Measurements from ENCODE around the gene ACER2. TPM values are rescaled to one million over a fixed set of nuclear protein-coding genes. Genes with fewer than 3 reads are reported as not detected.
"Not testable (repeated sequence)": the region's sequence is repeated elsewhere in the genome, so short reads cannot be mapped to it uniquely, and the experiment has no call there.

ACER2 gene
- total RNA-seq, 1 experiment from 2014 or later = 2.3 TPM

DNA sequence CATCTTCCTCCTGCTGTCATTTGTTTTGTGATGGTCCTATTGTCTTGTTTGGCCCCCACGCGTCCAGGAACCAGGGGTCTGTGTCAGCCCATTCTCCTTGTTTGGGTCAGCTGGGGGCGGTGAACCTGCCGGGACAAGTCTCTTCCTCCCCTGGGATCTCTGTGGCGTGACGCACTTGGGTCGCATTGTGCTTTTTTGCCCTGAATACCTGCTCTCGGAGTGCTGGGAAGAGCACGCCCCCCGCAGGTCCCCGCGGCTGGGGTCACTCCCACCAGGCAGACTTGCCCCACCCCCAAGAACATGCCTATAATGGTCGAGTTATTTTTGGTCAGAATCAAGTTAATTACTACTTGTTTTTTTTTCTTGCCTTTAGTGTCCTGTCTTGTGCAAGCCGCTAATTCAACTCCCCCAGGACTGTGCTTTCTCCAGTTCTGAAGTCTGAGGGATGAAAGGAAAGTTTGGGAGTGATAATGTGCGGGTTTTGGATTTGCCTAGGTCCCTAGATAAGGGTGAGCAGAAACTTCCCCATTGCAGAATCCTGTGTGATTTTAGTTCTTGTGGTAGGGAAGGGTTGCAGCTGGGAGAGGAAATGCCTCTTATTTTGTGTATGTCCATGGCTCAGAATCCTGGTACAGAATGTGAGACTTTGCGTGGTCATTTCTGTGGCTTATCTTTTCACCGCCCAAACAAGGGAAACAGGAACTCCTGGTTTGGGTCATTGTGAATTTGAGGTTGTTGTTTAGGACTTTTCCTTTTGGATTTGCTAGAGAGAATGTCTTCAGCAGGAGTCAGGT, 789 bp downstream of the ACER2 start:
- DNase-seq (ENCODE audit: low read depth) = peak; percentile 8

DNA sequence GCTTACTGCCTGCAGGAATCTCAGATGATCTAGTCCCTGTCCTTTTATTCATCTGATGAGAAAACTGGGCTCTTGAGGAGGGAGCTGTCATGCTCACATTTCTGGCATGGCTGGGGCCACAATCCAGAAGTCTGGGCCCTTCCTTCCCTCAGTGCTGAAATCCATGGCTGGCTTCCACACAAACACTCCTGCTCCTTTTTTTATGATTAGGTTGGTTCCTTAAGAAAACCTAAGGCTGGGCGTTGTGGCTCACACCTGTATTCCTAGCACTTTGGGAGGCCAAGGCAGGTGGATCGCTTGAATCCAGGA, 1.3 kb downstream of the ACER2 start:
- no peak for DNase-seq (ENCODE audit: low read depth)

DNA sequence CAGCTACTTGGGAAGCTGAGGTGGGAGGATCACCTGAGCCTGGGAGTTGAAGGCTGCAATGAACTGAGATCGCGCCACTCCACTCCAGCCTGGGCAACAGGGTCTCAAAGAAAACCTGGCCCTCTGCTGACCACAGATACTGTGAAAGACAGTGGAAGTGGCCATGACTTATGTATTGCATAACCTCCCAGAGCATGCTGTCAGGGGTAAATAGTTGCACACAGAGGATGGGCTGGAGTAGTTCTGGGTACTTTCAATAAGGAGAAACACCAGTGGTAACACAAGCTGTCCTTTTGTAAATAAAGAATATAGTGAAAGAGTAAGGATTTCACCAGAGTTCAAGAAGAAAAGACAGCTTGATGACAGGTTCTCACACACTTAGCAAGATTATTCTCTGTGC, 1.8 kb downstream of the ACER2 start:
- DNase-seq (ENCODE audit: low read depth) = no peak

DNA sequence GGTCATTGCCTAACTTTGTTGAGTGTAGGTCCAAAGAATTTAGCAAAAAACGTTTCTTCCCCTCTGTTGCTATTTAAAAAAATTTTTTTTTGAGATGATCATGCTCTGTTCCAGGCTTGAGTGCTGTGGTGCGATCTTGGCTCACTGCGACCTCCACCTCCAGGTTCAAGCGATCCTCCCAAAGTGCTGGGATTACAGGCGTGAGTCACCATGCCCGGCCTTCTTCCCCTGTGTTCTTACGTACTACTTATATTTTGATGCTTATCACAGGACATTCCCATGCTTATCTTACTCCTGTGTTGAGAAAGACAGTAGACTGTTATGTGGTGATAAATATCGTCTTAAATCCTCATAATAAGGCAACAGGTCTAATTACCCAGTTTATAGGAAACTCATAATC, 2.5 kb downstream of the ACER2 start:
- DNase-seq (ENCODE audit: low read depth) = no peak

DNA sequence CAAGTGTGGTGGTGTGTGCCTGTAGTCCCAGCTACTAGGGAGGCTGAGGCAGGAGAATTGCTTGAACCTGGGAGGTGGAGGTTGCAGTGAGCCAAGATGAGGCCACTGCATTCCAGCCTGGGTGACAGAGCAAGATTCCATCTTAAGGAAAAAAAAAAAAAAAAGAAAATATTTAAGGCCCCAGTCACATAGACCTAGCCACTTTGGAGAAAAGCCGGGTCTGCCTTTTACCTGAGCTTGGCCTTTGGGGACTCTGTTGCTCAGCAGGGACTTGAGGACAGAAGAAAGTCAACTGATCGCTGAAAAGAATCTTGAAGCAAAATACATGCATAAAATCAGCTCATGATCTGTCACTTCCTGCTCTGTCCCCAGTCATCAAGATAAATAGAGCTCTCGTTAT, 4.6 kb downstream of the ACER2 start:
- DNase-seq (ENCODE audit: low read depth) = not testable (repeated sequence)

DNA sequence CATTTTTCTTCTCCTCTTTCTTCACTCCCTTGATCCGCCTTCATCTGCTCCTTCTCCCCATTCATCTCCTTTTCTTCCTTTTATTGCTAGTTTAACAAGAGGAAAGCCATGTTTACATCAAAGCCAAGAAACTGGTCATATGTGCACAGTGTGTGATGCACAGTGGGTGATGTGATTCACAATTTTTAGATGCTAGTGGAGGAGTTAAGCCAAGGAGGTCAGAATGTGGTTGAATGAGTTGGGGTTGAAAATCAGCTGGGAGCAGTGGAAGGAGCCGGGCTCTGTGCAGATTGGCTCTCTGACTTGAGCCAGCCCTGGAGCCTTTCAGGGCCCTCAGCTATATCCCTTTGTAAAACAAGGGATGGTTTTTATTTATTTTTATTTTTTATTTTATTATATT, 7.3 kb downstream of the ACER2 start:
- DNase-seq (ENCODE audit: low read depth) = no peak

DNA sequence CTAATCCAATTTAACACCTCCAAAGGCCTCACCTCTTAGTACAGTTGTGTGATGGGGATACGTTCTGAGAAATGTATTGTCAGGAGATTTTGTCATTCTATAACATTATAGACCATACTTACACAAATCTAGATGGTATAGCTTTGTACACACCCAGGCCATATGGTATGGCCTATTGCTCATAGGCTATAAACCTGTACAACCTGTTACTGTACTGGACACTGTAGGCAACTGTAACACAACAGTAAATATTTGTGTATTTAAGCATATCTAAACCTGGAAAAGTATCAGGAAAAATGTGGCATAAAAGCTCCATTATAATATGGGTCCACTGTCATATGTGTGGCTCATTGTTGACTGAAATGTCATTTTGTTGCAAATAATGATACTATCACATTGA, 12.1 kb downstream of the ACER2 start:
- no peak for DNase-seq (ENCODE audit: low read depth)

DNA sequence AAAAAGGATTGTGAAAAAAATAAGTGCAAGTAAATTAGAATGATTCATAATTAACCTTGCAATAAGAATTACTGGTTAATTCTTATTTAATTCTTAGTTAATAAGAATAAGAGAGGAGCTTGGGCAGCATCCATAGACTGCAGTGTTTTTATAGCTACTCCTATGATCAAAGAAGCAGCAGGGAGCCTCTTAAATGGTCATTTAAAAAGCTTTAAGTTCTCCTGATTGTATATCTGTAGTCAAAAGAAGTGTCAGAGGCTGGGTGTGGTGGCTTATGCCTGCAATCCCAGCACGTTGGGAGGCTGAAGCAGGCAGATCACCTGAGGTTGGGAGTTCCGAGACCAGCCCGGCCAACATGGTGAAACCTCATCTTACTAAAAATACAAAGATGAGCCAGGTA, 14.4 kb downstream of the ACER2 start:
- no peak for DNase-seq (ENCODE audit: low read depth)

DNA sequence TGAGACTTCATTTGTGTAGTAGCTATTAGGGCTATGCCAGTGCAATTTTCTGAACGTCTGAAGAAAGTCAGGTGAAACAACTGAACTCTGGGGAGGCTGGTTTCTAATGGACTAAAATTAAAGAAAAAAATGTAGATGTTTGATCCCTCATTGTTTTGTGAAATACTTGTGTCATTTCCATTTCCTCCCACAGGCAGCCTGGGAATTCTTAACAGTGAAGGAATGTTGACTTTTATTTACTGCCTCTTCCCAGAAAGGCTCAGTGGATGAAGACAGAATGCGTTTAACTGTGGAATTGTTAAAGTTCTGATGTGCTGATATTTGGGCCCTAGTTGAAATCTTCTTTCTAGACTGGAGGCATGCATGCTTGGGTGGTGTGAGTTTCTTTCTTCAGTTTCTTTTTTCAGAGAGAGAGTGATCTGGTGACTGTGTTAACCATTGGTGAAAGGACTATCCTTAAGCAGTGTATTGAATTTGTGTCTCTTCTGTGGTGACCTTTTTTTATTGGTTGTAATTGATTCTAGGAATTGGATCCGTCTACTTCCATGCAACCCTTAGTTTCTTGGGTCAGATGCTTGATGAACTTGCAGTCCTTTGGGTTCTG, 15.5 kb downstream of the ACER2 start:
- no peak for DNase-seq (ENCODE audit: low read depth)

DNA sequence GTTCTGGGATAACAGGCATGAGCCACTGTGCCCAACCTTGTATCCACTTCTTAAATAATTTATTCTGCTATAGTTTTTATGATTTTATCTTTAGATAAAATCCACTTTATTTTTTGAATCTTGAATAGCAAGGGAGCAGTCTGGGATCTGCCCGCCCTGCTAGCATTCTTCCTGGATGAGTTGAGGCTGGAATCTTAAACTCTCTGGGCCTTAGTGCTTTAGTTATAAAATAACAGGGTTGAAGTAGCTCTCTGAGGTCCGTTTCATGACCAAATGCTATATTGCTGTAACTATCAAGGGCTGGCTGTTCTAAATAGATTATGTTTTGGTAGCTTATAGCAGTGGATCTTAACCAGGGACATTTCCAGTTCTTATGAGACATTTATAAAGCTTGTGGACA, 20.8 kb downstream of the ACER2 start:
- DNase-seq (ENCODE audit: low read depth) = no peak

DNA sequence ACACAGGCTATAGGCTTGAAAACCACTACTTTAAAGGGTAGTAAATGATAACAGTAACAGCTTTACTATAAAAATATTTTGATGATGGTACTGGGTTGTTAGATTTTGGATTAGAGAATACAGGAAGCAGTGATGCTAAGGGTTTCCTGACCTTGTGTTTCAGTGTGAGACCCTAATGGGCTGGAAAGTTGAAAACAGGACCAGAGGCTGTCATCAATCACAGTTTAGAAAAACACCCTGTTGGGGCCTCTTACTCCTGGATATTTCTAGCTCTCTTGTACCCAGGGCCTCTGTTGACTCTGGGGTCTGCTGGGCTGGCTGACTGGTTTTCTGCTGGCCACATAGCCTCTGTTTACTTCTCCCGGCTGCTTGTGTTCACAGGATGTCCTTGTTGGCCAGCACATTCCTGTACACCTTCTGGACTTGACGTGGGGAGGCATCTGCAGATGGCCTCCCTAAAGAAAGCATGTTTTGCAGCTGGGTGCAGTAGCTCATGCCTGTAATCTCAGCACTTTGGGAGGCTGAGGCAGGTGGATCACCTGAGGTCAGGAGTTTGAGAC, 21.5 kb downstream of the ACER2 start:
- no peak for DNase-seq (ENCODE audit: low read depth)

DNA sequence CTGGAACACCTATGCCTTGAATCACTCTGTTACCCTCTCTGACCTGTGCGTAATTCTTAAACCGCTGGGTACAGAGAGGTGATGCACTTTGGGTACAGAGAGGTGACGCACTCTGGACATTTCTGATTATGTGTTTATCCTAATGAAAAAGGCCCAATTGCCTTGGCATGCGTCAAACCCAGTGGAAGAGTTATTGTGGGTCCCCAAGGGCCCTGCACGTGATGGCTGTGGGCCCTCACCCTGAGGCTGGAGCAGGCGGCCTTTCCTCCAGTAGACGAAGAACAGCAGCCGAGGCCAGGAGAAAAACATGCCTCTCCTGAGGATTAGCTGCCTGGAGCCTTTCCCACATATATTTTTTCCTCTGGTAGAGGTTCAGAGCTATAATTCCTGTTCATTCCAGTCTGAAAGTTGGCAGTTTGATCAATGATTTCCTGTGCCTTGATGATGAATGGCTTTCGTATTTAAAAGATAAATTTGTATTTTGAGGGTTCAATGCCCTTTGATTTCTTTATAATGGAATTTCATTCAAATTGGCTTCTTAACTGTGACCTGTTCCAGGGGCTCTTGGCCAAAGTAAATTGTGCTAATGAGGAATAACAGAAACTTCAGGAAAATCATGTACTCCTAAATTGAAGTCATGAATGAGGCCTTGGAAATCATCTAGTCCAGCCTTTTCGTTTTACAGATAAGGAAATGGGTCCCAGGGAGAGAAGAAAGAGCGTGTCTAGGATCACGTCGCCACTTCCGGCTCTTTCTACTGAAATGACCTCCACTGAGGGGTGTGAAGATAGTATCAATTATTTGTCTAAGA, 22.8 kb downstream of the ACER2 start:
- DNase-seq (ENCODE audit: low read depth) = no peak

DNA sequence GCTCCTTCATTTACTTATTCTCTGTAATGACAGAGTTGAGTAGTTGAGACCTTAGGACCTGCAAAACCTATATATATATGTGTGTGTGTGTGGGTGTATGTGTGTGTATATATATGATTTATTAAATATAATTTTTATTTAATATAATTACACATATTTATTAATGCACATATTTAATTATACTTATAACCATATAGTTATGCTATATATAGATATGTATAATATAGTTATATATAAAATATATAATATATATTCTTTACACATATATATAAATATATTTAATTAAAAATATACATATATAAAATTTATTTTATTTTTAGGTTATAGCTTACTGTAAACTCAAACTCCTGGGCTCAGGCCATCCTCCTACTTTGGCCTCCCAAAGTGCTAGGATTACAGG, 23.7 kb downstream of the ACER2 start:
- DNase-seq (ENCODE audit: low read depth) = no peak

DNA sequence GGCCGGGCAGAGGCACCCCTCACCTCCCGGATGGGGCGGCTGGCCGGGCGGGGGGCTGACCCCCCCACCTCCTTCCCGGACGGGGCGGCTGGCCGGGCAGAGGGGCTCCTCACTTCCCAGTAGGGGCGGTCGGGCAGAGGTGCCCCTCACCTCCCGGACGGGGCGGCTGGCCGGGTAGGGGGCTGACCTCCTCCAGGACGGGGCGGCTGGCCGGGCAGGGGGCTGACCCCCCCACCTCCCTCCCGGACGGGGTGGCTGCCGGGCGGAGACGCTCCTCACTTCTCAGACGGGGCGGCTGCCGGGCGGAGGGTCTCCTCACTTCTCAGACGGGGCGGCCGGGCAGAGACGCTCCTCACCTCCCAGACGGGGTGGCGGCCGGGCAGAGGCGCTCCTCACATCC, 24.9 kb downstream of the ACER2 start:
- DNase-seq (ENCODE audit: low read depth) = not testable (repeated sequence)

DNA sequence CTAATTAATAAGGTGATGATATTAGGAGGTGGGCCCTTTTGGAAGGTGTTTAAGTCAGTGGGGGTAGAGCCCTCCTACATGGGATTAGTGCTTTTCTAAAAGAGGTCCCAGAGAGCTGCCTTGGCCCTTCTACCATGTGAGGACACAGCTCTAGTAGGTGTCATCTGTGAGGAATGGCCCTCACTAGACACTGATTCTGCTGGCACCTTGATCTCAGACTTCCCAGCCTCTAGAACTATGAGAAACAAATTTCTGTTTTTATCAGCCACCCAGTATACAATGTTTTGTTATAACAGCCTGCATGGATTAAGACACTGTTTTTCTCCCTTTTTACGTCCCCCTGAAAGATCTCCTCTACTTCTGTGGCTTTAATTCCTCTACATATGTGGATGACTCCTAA, 31.6 kb downstream of the ACER2 start:
- no peak for DNase-seq (ENCODE audit: low read depth)

DNA sequence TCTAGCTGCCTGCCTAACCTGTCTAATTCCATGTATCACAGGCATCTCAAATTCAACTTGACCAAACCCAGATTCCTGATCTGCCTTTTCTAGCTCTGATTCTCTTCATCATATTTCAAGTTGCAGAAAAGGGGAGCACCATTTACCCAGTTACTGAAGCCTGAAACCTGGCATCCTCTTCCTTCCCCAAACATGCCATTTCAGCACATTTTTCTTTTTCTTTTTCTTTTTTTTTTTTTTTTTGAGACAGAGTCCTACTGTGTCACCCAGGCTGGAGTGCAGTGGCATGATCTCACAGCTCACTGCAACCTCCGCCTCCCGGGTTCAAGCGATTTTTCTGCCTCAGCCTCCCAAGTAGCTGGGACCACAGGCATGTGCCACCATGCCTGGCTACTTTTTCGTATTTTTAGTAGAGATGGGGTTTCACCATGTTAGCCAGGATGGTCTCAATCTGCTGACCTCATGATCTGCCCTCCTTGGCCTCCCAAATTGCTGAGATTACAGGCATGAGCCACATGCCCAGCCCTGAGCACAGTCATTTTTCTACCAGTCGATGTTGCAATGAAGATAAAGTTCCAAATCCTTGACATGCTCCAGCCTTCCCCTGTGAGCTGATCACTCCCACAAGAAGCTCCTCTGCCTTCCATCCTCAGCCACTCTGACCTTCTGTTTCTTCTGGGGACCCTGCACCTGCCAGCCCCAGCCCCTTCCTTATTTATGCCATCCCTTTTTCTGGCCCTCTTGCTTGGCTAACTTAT, 32.2 kb downstream of the ACER2 start:
- DNase-seq (ENCODE audit: low read depth) = no peak

DNA sequence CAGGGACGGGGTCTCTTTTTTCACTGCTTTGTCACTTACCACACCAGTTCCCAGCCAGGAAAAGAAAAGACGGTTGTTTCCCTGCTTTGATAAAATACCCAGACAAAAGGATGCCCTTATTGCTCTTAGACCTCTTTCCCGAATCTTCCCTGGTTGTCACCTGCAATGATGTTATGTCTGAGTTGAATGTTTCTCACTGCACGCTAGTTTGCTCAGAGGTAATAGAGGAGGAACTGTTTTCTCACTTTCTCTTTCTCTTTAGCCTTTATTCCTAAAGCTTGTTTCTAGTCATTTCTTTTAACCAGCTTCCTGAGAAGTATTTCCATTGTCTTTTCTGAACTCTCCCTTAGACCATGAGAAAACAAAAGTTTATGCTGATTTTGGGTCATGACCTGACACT, 32.9 kb downstream of the ACER2 start:
- no peak for DNase-seq (ENCODE audit: low read depth)

DNA sequence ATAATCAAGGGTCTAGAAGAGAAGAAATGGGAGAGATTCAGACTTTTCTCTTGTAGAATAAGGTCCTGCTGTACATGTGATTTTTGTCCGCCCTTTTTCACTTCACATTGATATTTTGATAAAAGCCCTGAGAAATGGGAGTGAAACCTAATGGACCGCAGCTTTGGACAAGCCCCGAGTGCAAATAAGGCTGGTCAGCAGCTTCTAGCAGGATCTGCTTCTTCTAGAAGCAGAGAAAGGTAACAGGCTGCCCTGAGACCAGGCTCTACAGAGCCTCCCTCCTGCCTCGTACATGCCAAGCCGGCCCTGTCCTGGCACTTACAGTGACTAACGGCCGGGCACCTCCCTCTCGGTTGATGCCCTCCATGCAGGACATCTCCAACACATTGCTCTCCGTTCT, 33.4 kb downstream of the ACER2 start:
- DNase-seq (ENCODE audit: low read depth) = no peak

DNA sequence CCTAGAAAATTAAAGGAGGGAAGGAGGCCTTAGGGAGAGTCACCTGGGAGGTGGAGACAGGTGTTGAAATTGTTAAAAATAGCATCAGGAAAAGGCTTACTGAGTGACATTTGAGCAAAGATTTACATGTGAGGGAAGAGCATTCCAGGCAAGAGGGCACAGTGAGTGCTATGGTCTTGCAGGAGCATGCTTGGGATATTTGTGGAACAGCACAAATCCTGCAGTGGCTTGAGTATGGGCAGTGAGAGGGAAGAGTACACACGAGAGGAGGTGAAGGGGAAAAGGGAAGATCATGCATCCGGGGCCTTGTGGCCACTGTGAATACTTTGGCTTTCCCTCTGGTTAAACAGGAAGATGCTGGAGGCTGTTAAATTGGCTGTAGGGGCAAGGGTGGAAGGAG, 36.6 kb downstream of the ACER2 start:
- no peak for DNase-seq (ENCODE audit: low read depth)

DNA sequence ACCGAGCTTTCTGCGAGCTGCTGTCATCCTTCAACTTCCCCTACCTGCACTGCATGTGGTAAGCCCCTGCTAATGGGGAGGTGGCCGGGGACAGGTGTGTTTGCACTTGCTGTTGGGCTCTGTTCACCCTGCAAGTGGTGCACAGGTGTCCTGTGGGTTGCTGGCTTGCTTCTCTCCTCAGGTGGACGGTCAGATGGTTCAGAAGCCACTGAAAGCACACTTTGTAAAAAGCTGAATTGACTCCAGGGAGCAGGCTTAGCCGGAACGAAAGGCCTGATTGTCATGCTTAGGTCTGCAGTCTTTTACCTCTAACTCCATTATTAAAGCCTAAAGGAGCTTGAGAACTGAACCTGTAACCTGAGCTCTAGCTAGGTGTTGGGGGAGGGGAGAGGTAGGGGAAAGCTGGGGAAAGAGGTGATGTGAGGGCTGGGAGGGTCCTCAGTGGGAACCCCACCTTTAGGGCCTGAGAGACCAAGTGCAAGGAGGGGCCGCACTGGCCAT, 37.6 kb downstream of the ACER2 start:
- no peak for DNase-seq (ENCODE audit: low read depth)

DNA sequence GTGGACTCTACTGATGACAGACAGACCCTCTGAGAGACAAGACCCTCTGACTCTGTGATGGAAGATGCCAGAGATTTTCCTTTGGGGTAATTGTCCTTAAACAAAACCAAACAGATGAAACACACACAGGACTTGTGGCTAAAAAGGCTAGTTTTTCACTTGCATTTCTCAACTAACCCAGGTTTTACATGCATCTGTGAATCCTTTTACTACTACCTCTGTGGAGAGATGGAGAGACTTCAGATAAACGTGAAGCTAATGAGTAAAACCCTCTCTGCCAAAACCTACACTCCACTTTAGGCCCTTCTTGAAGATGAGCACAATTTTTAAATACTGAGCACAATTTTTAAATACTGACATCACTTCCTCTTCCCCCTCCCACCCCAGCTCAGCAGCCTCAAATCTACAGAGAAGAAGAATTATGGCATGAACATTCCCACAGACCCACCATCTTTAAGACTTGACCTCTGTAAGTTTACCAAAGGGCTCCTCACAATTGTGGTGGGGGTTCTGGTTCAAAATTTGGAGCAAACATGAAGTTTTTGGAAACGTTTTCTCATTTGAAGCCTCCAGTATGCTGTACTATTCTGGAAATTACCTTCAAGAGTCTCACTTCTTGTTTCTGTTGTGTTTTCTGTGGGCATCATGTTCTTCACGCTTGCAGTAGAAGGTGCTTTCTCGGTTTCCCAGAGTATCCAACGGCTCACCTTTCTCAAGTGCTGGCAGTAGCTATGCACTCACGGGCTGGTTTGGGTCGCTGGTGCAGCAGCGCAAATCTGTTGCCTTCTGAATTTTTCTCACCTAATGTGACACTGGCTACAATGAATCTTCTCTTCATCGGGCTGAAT, 42.7 kb downstream of the ACER2 start:
- DNase-seq (ENCODE audit: low read depth) = no peak
